NCI-H187 treated with DMSO at 0.1 percent for 48 hours (cell line): ENCODE measurements around the gene CCDC127.
"Not testable (repeated sequence)": the region's sequence is repeated elsewhere in the genome, so short reads cannot be mapped to it uniquely, and the experiment has no call there.

Experiments
- DNase-seq: peaks from one replicate; lab custom pipeline; 2025; lab: John Stamatoyannopoulos, UW

The CCDC127 gene

GRCh38 chr5:203246-203930, 14.6 kb downstream of the CCDC127 start:
- no peak for DNase-seq

GRCh38 chr5:201672-202071, 16.3 kb downstream of the CCDC127 start:
- no peak for DNase-seq

GRCh38 chr5:200985-201384, 17.0 kb downstream of the CCDC127 start:
- DNase-seq, result no peak

- DNase-seq, result no peak
These were observed 17.9 kb downstream of the CCDC127 start for GRCh38 chr5:199950-200645.

GRCh38 chr5:199197-199949, 18.6 kb downstream of the CCDC127 start:
- DNase-seq, result no peak

GRCh38 chr5:198516-199196, 19.3 kb downstream of the CCDC127 start:
- no peak for DNase-seq

- no peak for DNase-seq
These were observed 20.0 kb downstream of the CCDC127 start for GRCh38 chr5:197892-198489.

- not testable (repeated sequence) for DNase-seq
These were observed 20.9 kb downstream of the CCDC127 start for GRCh38 chr5:197031-197430.

GRCh38 chr5:196350-196749, 21.6 kb downstream of the CCDC127 start:
- DNase-seq, result no peak

- no peak for DNase-seq
These were observed 22.4 kb downstream of the CCDC127 start for GRCh38 chr5:195401-196160.

GRCh38 chr5:194603-195209, 23.2 kb downstream of the CCDC127 start:
- no peak for DNase-seq

- DNase-seq, result no peak
These were observed 23.9 kb downstream of the CCDC127 start for GRCh38 chr5:194102-194501.

- DNase-seq, result no peak
These were observed 24.8 kb downstream of the CCDC127 start for GRCh38 chr5:192970-193831.

GRCh38 chr5:192691-192969, 25.3 kb downstream of the CCDC127 start:
- no peak for DNase-seq

- no peak for DNase-seq
These were observed 25.8 kb downstream of the CCDC127 start for GRCh38 chr5:191949-192690.

- no peak for DNase-seq
These were observed 26.7 kb downstream of the CCDC127 start, which contains the start of gene LRRC14B for GRCh38 chr5:191036-191948. LRRC14B (plus strand) TSS chr5:191495; CDS start chr5:191539, 44 bp downstream.

- no peak for DNase-seq
These were observed 27.5 kb downstream of the CCDC127 start for GRCh38 chr5:190366-191035.

GRCh38 chr5:189976-190365, 28.0 kb downstream of the CCDC127 start:
- no peak for DNase-seq
